ENCODE results near the gene PTPRZ1. TPM values are rescaled to one million over a fixed set of nuclear protein-coding genes. Genes with fewer than 3 reads are reported as not detected.

The PTPRZ1 gene
- total and polyA plus RNA-seq, 2 of the 8 experiments (the other 6 are each of a cell fraction or from before 2014, with no cell fraction given) = 112 to 135 TPM

DNA sequence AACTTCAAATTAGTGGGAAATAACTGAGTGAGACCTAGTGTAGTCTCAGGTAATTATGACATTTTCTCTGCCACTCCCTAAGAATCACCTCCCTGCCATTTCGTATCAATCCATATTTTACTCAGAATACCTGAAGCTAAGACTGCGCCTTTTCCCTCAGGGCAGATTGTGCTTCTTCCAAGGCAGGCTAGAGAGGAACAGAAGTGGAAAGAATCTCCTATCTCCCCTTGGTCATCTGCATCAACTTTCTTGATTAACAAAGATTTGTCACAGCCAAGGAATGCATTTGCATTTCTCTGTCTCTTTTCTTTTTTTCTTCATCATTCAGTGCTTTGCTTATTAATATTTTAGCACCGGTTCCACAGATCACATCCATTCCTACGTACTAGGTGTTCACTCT lies 119.1 kb downstream of the PTPRZ1 start:
- H3K27me3 ChIP-seq (replicated peaks in 1 of 4; ENCODE audit: control insufficient read depth in 3 of 4, extremely low read depth in 1 of 4, insufficient read depth in 3 of 4, low read length in 3 of 4) = no peaks in the 10 kb centered on the region
- H3K4me2 ChIP-seq (ENCODE audit: insufficient read depth in 1 of 2, low read depth in 2 of 2, low read length in 2 of 2) = no peak overlapping the region
- H3K9me3 ChIP-seq (ENCODE audit: insufficient read depth in 2 of 2, low read depth in 1 of 2, low read length in 1 of 2) = no peaks in the 10 kb centered on the region
- WGBS, 2 experiments (ENCODE audit: extremely low coverage in 1 of 2, insufficient coverage in 1 of 2, insufficient read length in 1 of 2, insufficient replicate concordance in 2 of 2, low coverage in 1 of 2, low lambda C conversion rate in 2 of 2, missing lambda C conversion rate in 1 of 2) = 94% methylated on average over 4 of the region's 4 CpGs; no CpG with 5 or more reads in 1 of the 2 experiments
- H4K5ac ChIP-seq (ENCODE audit: insufficient read length, low read depth, low read length) = no peak overlapping the region
- H2BK20ac ChIP-seq (ENCODE audit: low read length) = no peak overlapping the region
- DNase-seq (ENCODE audit: low read depth in 1 of 2, low spot score in 2 of 2) (no peak), FAIRE-seq (no peak)
- H3K4me3 ChIP-seq (ENCODE audit: extremely low read depth in 1 of 4, insufficient read depth in 2 of 4, low read depth in 3 of 4, low read length in 4 of 4) = no peak overlapping the region
- H2BK12ac ChIP-seq (ENCODE audit: low read depth, low read length) = no peak overlapping the region
- no peak overlapping the region for H2BK120ac ChIP-seq (replicated peaks; ENCODE audit: low read depth, low read length)
- H3K14ac ChIP-seq (ENCODE audit: insufficient read length) = no peak overlapping the region
- H2AFZ ChIP-seq (ENCODE audit: low read length) = no peak overlapping the region
- H4K8ac ChIP-seq (ENCODE audit: extremely low read depth, insufficient read depth, low read length) = no peak overlapping the region
- H3K23me2 ChIP-seq (ENCODE audit: low read depth, low read length) = no peaks in the 10 kb centered on the region
- TF ChIP-seq GTF2F1 (IDR thresholded peaks at IDR 0.05; ENCODE audit: borderline replicate concordance, low read depth, low read length) = no peak
- no peak overlapping the region for H2BK5ac ChIP-seq (ENCODE audit: low read depth, low read length)
- no peaks in the 10 kb centered on the region for H3K4me1 ChIP-seq (replicated peaks in 1 of 4; ENCODE audit: control insufficient read depth in 3 of 4, insufficient read depth in 4 of 4, low read length in 3 of 4)
- no peak overlapping the region for H3K23ac ChIP-seq (ENCODE audit: insufficient read length)
- H2BK15ac ChIP-seq (ENCODE audit: low read length) = no peak overlapping the region
- H2AK5ac ChIP-seq (ENCODE audit: low read depth, low read length) = no peak overlapping the region
- H3K79me2 ChIP-seq (ENCODE audit: control insufficient read depth in 1 of 2, insufficient read depth in 2 of 2, low read length in 2 of 2) = no peaks in the 10 kb centered on the region
- H3K36me3 ChIP-seq (ENCODE audit: control insufficient read depth in 2 of 4, insufficient read depth in 4 of 4, low read length in 3 of 4) = peaks cover 3 to 23% (median 9%) of the 10 kb centered on the region in 4 experiments; a peak in 6 of 8 replicates
- no peaks in the 10 kb centered on the region for H4K20me1 ChIP-seq (replicated peaks in 1 of 2; ENCODE audit: control insufficient read depth in 1 of 2, insufficient read depth in 2 of 2, low read length in 2 of 2)
- no peak overlapping the region for H3K9ac ChIP-seq (replicated peaks in 1 of 4; ENCODE audit: extremely low read depth in 1 of 4, low read depth in 3 of 4, low read length in 3 of 4)
- no peaks in the 10 kb centered on the region for H3K79me1 ChIP-seq (ENCODE audit: low read depth, low read length)
- H3K18ac ChIP-seq (ENCODE audit: extremely low read depth, low read length) = no peak overlapping the region
- H3K56ac ChIP-seq (replicated peaks; ENCODE audit: insufficient read length, low read depth, low read length) = no peak overlapping the region
- no peak overlapping the region for H4K91ac ChIP-seq (replicated peaks; ENCODE audit: insufficient read length, low read length)
- no peak overlapping the region for H3K4ac ChIP-seq (replicated peaks; ENCODE audit: insufficient read length, low read depth, low read length)
- H3K27ac ChIP-seq (ENCODE audit: low read depth, low read length) = no peak overlapping the region
- ChIA-PET POLR2A (ENCODE audit: partially characterized antibody) (no interaction called here), CTCF (ENCODE audit: partially characterized antibody) (interaction anchor here (0.8 to 3.6 kb wide), 7 partner anchors 12 to 596 kb away, joined by 3 to 45 read pairs (median 4); partner anchors contain the start of gene FAM3C)

All from H1 (cell line).